Kidney capillary endothelial cell (primary cell): ENCODE results near the gene CD74.
"Not testable (repeated sequence)": the region's sequence is repeated elsewhere in the genome, so short reads cannot be mapped to it uniquely, and the experiment has no call there.

Experiments
- DNase-seq: peaks from one replicate; pipeline ENCODE4 v3.0.0-alpha.2; 2018; ENCODE audit warnings: low spot score

The CD74 gene

DNA sequence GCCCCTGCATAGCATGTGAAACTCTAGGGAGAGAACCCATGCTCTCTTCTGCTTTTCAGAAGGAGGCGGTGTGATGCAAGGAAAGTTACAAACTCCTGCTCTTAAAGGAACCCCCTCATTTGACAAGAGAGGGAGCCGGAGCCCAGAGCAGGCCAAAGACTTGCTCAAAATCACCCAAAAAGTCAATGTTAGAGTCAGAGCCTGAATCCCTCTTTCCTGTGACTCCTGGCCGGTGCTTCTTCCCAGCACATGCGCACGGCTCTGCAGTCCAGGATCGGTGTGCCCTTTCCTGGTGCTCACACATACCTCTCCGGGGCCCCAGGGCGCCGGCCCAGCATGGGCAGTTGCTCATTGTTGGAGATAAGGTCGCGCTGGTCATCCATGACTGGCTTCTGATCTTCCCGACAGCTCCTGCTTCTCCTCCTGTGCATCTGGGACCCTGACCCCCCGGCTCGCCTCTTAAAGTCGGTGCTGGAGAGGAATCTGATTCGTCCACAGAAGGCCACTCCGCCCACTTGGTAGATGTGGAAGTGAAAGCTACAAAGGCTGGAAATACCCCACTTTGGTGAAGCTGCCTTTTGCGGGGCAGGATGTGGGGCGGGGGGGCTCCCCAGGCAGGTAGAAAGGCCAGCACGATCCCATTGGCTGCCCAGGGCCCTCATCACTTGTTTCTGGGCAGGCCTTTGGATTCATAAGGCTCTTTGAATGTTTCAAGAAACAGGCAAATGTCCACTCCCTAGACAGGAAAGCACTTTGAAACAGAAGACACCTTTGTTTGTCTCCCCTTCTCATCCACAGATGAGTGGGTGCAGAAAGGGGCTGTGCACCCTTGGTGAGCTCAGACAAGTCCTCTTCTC, at the start of gene CD74:
TSS of gene CD74 (minus strand) at position 592 of the 857 bp plus-strand sequence. CDS start at position 431, 161 bp downstream.
- DNase-seq: no peak

GRCh38 chr5:150461231-150461630, 48.5 kb upstream of the CD74 start:
- DNase-seq: no peak

- no peak for DNase-seq
These were observed 48.1 kb upstream of the CD74 start for GRCh38 chr5:150460781-150461180.

DNA sequence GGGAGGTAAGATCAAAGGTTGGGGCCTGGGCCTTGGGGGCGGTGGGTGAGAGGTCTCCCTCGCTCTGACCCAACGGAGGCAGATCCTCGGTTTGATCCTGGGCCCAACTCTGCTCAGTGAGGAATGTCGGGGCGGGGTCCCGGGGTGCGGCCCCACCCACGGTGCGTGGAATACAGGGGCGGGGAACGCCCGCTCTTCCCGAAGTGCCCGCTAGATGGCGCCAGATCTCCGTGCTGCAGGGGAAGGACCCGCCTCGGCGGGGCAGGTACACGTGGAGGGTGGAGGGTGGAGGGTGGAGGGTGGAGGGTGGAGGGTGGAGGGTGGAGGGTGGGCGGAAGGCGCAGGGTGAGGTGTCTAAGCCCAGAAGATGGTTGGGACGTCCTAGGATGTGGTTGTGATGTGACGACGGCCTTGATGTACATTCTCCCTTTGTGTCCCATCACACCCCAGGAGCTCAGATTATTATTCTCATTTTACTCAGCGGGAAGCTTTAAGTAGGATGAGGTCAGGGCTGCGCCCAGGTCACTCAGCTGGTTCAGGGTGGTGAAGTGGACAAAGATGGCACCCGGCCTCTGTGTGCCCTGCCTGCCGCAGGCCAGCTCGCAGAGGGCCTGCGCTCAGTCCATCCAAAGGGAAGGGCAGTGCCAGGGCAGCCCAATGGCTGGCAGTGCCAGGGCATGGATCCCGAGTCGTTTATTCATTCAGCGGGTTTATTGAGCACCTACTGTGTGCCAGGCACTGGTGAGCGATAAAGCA, 46.3 kb upstream of the CD74 start:
- peak; percentile 51 for DNase-seq

DNA sequence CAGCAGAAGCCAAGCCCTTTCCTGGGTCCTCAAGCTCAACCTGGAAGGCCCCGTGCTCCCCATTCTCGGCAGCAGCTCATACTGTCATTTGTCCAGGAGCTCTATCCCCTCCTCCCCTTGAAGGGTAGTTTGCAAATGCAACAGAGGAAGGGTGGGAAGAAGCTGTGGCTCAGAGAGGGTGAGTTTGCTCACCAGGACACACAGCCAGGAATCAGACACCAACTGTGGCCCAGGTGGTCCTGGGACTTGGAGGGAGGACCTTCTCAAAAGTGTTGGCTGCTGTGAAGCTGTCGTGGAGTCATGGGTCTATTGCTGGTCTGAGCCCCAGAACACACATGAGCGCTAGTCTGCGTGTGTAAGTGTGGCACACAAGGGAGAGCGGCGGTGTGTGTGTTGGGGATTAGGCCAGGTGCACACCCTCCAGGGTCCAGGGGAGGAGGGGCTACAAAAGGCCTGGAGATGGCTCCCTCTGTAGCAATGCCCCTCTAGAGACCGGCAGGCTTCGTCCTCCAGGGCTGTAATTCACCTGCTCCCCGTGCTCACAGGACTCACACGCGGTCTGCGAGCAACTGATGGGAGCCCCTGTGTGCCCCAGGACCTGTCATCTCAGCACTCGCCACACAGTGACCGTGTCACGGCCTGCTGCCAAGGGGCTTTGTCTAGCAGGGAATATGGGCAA, 45.0 kb upstream of the CD74 start:
- DNase-seq: no peak

DNA sequence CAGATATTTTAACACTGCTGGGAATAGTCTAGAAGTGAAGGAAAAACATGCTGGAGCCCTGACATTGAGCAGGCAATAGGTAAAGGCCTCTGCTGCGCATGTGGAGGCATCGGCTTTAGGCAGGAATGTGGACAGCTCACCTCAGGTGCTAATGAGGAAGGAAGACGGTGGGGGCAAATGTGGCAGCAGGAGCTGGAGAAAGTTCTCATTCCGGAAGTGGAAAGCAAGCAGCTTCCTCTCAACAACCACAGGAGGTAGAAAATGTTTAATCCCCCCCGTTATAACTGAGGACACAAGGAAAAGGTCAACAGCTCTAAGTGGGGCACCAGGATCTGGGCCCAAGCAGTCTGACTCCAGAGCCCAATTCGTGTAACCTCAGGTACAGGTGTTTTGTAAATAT, 44.4 kb upstream of the CD74 start:
- DNase-seq: no peak

GRCh38 chr5:150454492-150455229, 42.0 kb upstream of the CD74 start:
- no peak for DNase-seq

- DNase-seq: not testable (repeated sequence)
These were observed 41.3 kb upstream of the CD74 start for GRCh38 chr5:150454027-150454426.

GRCh38 chr5:150452914-150453313, 40.2 kb upstream of the CD74 start:
- DNase-seq: no peak

- no peak for DNase-seq
These were observed 38.9 kb upstream of the CD74 start for GRCh38 chr5:150451594-150451993.

GRCh38 chr5:150449517-150450339, 37.0 kb upstream of the CD74 start, which contains the start of gene RPS14:
Gene RPS14 (minus strand): TSS chr5:150449739. CDS start chr5:150447733, 2,006 bp downstream.
- peak; percentile 94 for DNase-seq

DNA sequence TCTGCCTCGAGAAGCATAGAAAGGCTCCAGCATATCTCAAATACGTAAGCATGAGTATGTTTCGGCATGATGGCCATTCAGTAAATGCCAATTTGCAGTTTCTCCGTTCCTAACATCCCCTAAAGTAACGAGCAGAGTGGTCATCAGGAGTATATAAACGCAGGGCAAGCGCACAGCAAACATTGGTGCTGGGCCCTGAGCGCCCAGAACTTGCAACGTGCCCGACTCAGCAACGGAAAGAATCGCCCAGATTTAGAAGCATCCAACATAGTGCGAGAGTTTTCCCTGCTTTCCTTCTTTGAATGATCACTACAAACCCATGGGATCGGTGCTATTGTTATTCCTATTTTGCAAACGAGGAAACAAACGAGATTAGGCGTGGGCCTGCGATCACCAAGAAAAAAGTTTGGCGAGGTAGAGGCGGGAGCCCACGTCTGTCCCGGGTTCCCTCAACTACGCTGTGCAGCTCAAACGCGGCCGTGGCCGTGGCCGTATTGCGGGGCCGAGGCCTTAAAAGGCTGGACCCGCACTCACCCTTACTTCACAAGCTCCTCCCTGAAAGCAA, 36.3 kb upstream of the CD74 start:
- DNase-seq: peak; percentile 46

DNA sequence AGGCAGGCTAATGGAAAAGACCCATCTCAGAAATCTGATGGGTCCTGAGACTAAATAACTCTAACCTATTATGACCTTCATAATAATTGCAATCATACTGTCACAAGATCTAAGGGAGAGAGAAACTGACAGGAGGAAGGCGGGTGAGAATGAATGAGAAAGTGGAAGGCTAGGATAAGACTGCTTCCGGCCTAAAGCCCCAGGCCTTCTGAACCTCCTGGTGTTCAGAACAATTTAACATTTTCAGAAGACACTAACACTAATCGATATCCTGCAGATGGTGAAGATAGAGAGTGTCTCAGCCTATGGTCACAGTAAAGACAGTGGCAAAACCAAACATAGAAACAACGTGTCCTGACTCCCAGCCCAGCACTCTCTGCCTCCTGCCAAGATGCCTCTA, 35.6 kb upstream of the CD74 start:
- no peak for DNase-seq

DNA sequence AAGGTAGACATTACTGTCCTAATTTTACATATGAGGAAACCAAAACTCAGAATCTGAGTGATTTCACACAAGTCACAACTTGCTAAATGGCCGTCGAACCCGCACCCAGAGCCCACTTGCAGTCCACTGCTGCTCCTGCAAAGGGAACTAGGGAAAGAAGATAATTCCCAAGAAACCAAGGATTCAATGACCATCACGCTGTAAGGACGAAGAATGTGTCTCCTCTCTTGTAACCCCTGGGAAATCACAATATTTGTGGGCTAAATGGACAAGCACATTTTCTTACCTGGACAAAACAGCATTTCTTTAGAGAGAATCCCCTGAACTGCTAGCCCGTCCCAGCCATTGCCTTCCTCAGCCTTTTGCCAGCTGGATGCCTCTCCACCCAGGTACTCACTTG, 34.5 kb upstream of the CD74 start:
- DNase-seq: no peak

- DNase-seq: no peak
These were observed 33.9 kb upstream of the CD74 start for GRCh38 chr5:150446583-150446982.

- DNase-seq: no peak
These were observed 33.4 kb upstream of the CD74 start for GRCh38 chr5:150446088-150446487.

DNA sequence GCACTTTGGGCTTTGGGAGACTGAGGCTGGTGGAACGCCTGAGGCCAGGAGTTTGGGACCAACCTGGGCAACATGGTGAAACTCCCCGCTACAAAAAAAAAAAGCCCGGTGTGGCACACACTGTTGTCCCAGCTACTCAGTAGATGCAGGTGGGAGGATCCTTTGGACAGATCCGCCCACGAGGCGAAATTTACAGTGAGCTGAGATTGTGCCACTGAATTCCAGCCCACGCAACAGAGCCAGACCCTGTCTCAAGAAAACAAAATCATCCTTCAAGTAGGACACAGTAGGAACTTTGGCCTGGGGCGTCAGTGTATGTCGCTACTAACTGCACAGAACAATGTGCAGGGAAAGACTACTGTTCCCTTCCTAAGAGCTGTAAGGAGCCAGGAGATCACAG, 32.1 kb upstream of the CD74 start:
- DNase-seq: no peak

DNA sequence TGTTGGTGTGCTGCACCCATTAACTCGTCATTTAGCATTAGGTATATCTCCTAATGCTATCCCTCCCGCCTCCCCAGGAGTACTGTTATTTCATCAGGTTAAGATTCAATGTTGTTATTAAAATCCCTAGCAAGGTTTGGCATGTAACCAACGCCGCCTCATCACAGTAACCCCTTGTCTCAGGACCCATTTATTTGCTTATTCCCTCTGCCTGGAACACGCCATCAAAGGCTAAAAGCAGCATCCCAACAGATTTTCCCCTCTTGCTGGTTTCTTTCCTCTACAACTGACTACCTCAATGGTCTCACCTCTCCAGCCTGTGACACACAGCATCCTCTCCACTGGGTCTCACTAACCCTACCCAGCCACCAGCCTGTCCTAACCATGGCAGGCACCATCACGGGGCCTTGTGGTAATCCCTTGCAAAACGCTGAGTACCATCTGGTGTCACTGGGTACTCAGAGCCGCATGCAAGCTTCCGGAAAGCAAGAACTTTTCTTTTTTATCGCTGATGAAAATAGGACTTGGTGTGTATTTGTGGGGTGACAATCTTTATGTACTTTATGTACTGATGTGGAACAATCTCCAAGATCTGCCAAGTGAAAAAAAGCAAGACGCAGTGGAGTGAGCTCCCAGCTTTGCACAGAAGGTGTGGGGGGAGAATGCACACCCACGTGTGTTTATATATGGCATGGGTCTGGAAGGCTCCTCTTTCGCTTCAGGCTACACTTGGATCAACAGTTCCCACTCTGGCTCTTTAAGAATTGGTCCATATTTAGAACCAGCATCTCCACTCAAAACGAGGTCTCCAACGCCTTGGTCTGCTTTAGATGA, 30.7 kb upstream of the CD74 start:
- no peak for DNase-seq

DNA sequence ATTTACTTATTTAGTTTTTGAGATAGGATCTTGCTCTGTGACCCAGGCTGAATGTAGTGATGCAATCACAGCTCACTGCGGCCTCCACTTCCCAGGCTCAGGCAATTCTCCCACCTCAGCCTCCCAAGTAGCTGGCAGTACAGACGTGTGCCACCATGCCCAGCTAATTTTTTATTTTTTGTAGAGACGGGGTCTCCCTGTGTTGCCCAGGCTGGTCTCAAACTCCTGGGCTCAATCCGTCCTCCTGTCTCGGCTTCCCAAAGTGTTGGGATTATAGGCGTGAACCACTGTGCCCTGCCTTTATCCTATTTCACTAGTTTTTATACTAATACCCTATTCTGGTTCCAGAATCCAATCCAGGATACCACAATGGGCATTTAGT, 30.0 kb upstream of the CD74 start:
- DNase-seq: no peak
